RWPE2 (cell line): ENCODE data around the gene GRM4.
A peak's percentile ranks its signal among the peaks of the same experiment; 100 is the strongest.

Experiments used
- ATAC-seq: fragments of 200-7000 bp; cut with Tn5 transposase; 3 replicates; pipeline ENCODE4 v1.9.1; 2021; ENCODE audit warnings: low read depth
- DNase-seq: peaks from one replicate; pipeline ENCODE4 v3.0.0-alpha.2; 2020; ENCODE audit warnings: low spot score
- H3K27ac ChIP-seq: fragments of 450-650 bp; 2 replicates; pipeline ENCODE4 v1.5.1; 2017; ENCODE audit warnings: mild to moderate bottlenecking; ENCODE audit not compliant: poor library complexity, severe bottlenecking
- H3K27me3 ChIP-seq: fragments of 250-450 bp; sonication (Bioruptor Pico); 2 replicates; pipeline ENCODE4 v1.5.1; 2021; ENCODE audit warnings: mild to moderate bottlenecking, moderate library complexity; ENCODE audit not compliant: insufficient read depth, poor library complexity, severe bottlenecking
- H3K36me3 ChIP-seq: fragments of 250-450 bp; sonication (Bioruptor Pico); 2 replicates; pipeline ENCODE4 v1.5.1; 2020; ENCODE audit warnings: low read depth, mild to moderate bottlenecking, moderate library complexity
- H3K4me1 ChIP-seq: fragments of 250-450 bp; sonication (Bioruptor Pico); 2 replicates; pipeline ENCODE4 v1.5.1; 2021; ENCODE audit warnings: mild to moderate bottlenecking, moderate library complexity; ENCODE audit not compliant: insufficient read depth, poor library complexity, severe bottlenecking
- H3K4me3 ChIP-seq: fragments of 250-450 bp; sonication (Bioruptor Pico); 2 replicates; pipeline ENCODE4 v1.5.1; 2021; ENCODE audit warnings: mild to moderate bottlenecking, moderate library complexity; ENCODE audit not compliant: severe bottlenecking
- H3K9me3 ChIP-seq: fragments of 250-450 bp; sonication (Bioruptor Pico); 2 replicates; pipeline ENCODE4 v1.5.1; 2021; ENCODE audit warnings: mild to moderate bottlenecking, moderate library complexity; ENCODE audit not compliant: severe bottlenecking
- TF ChIP-seq, protein P1 (sequence below): fragments of 450-650 bp; IDR thresholded peaks from one replicate; pipeline ENCODE4 v1.5.1; 2017; ENCODE audit warnings: mild to moderate bottlenecking, moderate library complexity; ENCODE audit not compliant: poor library complexity, severe bottlenecking

The GRM4 gene

DNA sequence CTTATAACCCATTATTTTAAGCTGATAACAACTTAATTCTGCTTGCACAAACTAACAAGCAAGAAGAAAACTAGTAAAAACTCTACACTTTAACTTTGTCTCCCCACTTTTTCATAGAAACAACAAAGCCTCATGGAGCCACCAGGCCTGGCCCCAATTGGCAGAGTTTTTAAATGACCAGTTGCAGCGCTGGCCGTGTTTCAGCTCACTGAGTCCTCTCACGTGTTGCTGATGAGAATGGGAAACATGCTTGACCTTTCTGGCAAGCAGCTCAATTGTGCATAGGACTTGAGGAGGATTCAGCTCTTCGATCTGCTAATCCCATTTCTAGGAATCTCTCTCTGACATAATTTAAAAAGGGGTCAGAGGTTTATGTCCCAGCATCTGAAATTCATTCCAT, 24.5 kb upstream of the GRM4 start:
- Histone ChIP-seq H3K4me3 (no peak overlapping the region), H3K27me3 (no peaks in the 10 kb centered on the region)
- no peak for ATAC-seq

GRCh38 chr6:34169897-34170296, 24.0 kb upstream of the GRM4 start:
- no peaks in the 10 kb centered on the region for H3K27me3 ChIP-seq
- ATAC-seq: no peak
- H3K36me3 ChIP-seq: no peaks in the 10 kb centered on the region
- H3K27ac ChIP-seq: no peak overlapping the region
- no peaks in the 10 kb centered on the region for H3K4me1 ChIP-seq
- H3K9me3 ChIP-seq: no peaks in the 10 kb centered on the region
- DNase-seq: no peak
- no peak overlapping the region for H3K4me3 ChIP-seq
- TF ChIP-seq, protein P1, sequence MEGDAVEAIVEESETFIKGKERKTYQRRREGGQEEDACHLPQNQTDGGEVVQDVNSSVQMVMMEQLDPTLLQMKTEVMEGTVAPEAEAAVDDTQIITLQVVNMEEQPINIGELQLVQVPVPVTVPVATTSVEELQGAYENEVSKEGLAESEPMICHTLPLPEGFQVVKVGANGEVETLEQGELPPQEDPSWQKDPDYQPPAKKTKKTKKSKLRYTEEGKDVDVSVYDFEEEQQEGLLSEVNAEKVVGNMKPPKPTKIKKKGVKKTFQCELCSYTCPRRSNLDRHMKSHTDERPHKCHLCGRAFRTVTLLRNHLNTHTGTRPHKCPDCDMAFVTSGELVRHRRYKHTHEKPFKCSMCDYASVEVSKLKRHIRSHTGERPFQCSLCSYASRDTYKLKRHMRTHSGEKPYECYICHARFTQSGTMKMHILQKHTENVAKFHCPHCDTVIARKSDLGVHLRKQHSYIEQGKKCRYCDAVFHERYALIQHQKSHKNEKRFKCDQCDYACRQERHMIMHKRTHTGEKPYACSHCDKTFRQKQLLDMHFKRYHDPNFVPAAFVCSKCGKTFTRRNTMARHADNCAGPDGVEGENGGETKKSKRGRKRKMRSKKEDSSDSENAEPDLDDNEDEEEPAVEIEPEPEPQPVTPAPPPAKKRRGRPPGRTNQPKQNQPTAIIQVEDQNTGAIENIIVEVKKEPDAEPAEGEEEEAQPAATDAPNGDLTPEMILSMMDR: no peak

More for the DNA sequence above, 24.5 kb upstream of the GRM4 start:
- no peaks in the 10 kb centered on the region for H3K9me3 ChIP-seq
- peak; percentile 5 for DNase-seq
- TF ChIP-seq, protein P1: no peak
- no peaks in the 10 kb centered on the region for H3K36me3 ChIP-seq
- no peak overlapping the region for H3K27ac ChIP-seq
- H3K4me1 ChIP-seq: no peaks in the 10 kb centered on the region

GRCh38 chr6:34161857-34162515, 16.1 kb upstream of the GRM4 start:
- no peaks in the 10 kb centered on the region for H3K36me3 ChIP-seq
- no peak overlapping the region for H3K27ac ChIP-seq
- H3K27me3 ChIP-seq: no peaks in the 10 kb centered on the region
- no peaks in the 10 kb centered on the region for H3K4me1 ChIP-seq
- no peak overlapping the region for H3K4me3 ChIP-seq
- H3K9me3 ChIP-seq: peaks cover 6% of the 10 kb centered on the region
- DNase-seq (peak; percentile 38), ATAC-seq (no peak; the same call in 2 of the 3 replicates)
- TF ChIP-seq, protein P1: no peak

GRCh38 chr6:34159844-34160243, 14.0 kb upstream of the GRM4 start:
- Histone ChIP-seq H3K36me3 (no peaks in the 10 kb centered on the region), H3K27ac (no peak overlapping the region), H3K27me3 (no peaks in the 10 kb centered on the region), H3K4me3 (no peak overlapping the region), H3K4me1 (no peaks in the 10 kb centered on the region), H3K9me3 (peaks cover 6% of the 10 kb centered on the region)
- DNase-seq (no peak), ATAC-seq (no peak)
- TF ChIP-seq, protein P1: no peak

DNA sequence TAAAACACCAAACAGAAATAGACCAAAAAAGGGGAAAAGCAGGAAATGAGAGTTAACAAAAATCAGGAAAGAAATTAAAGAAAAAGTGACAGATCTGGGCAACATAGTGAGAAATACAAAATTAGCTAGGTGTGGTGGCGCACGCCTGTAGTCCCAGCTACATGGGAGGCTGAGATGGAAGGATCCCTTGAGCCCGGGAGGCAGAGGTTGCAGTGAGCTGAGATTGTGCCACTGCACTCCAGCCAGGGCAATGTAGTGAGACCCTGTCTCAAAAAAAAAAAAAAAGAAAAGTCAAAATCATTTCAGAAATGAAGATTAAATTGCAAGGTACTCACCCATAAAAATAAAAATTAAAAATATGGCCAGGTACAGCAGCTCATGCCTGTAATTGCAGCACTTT, 13.0 kb upstream of the GRM4 start:
- Histone ChIP-seq H3K4me3 (no peak overlapping the region), H3K27ac (no peak overlapping the region)
- ATAC-seq: no peak

More for the DNA sequence above, 13.0 kb upstream of the GRM4 start:
- no peak for DNase-seq
- H3K4me1 ChIP-seq: no peaks in the 10 kb centered on the region
- TF ChIP-seq, protein P1: no peak
- H3K27me3 ChIP-seq: peaks cover 6% of the 10 kb centered on the region
- no peaks in the 10 kb centered on the region for H3K36me3 ChIP-seq
- peaks cover 6% of the 10 kb centered on the region for H3K9me3 ChIP-seq
